Measurements from ENCODE around the gene THSD7B.

DNA sequence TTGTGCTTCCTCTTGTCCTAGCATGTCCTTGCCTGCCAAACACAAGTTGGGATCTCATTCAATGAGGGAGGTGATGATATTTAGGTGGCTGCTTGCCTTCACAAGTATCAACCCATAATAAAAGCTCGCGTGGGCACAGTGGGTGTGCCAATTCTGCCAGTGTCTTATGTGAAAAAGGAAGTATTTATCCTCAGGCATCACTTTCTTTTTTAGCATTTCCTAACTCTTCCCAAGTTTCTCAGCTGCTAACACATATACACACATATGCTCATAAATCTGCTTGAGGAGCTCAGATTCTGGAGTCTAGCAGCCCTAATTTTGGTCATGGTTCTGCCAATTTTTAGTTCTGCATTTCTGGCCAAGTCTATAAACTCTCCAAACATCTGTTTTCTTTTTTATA, 879.4 kb downstream of the THSD7B start:
- TF ChIP-seq, protein P1, sequence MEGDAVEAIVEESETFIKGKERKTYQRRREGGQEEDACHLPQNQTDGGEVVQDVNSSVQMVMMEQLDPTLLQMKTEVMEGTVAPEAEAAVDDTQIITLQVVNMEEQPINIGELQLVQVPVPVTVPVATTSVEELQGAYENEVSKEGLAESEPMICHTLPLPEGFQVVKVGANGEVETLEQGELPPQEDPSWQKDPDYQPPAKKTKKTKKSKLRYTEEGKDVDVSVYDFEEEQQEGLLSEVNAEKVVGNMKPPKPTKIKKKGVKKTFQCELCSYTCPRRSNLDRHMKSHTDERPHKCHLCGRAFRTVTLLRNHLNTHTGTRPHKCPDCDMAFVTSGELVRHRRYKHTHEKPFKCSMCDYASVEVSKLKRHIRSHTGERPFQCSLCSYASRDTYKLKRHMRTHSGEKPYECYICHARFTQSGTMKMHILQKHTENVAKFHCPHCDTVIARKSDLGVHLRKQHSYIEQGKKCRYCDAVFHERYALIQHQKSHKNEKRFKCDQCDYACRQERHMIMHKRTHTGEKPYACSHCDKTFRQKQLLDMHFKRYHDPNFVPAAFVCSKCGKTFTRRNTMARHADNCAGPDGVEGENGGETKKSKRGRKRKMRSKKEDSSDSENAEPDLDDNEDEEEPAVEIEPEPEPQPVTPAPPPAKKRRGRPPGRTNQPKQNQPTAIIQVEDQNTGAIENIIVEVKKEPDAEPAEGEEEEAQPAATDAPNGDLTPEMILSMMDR (conservative IDR thresholded peaks at IDR 0.05; ENCODE audit: low read length): no peak
- no peak for TF ChIP-seq EZH2phosphoT487 (IDR thresholded peaks at IDR 0.05; ENCODE audit: borderline replicate concordance)

Measured in Loucy (cell line).